K562 (cell line): ENCODE results near the gene ANO2. TPM values are rescaled to one million over a fixed set of nuclear protein-coding genes. Genes with fewer than 3 reads are reported as not detected.

ENCODE experiments used
- ATAC-seq: fragments of 200-7000 bp; cut with Tn5 transposase; 3 replicates; pipeline ENCODE4 v1.9.1; 2020; ENCODE audit warnings: moderate library complexity
- BruUV-seq: library from RNA; stranded (reverse); fragments of 400-500 nt; replicated peaks from 2 replicates; lab custom pipeline; 2021; lab: Mats Ljungman, UMichigan
- CTCF ChIA-PET: fragments of 300-600 bp; formaldehyde crosslinking; extraction: SDS; loops from one replicate; lab custom pipeline; 2021; ENCODE audit warnings: low intra/inter-chr PET ratio; lab: Yijun Ruan, JAX
- POLR2A ChIA-PET: fragments of 300-600, 350-650 bp; sonication (Branson Sonifier 250); formaldehyde crosslinking; extraction: SDS; loops from one replicate; lab custom pipeline; 2021; ENCODE audit warnings: antibody characterized with exemption, inconsistent platforms; lab: Yijun Ruan, JAX
- DNase-seq, 4 experiments: peaks; one replicate each; pipeline versions ENCODE4 v3.0.0 to v3.0.0-alpha.2; 2011 to 2018; ENCODE audit warnings: low spot score in 3 of 4, mixed read lengths in 3 of 4; ENCODE audit errors: extremely low read depth in 1 of 4
- FAIRE-seq: peaks from 2 replicates; lab custom pipeline; 2011; peaks lifted over from hg19 to GRCh38; lab: Jason Lieb, UNC
- H2AFZ ChIP-seq: 2 replicates; pipeline ENCODE4 v1.6.0; 2011; ENCODE audit warnings: low read depth, low read length, control low read depth, inconsistent platforms
- H3K27ac ChIP-seq: fragments of 200-600 bp; 3 replicates; pipeline ENCODE4 v1.8.0; 2011; ENCODE audit warnings: low read depth, mild to moderate bottlenecking, control low read depth, inconsistent platforms, low read length, moderate library complexity, mixed read lengths; ENCODE audit errors: extremely low read depth
- H3K27me3 ChIP-seq, 2 experiments: fragments of 300-600 bp in 1 of 2; 2 replicates in 1 of 2; 3 replicates in 1 of 2; pipeline versions ENCODE4 v1.6.0 to v1.8.0; 2011; ENCODE audit warnings: inconsistent platforms in 2 of 2, low read length in 2 of 2, mild to moderate bottlenecking in 1 of 2, mixed read lengths in 1 of 2, moderate library complexity in 1 of 2; ENCODE audit not compliant: control insufficient read depth in 2 of 2, insufficient read depth in 2 of 2
- H3K36me3 ChIP-seq: fragments of 300-600 bp; 3 replicates; pipeline ENCODE4 v1.8.0; 2011; ENCODE audit warnings: mild to moderate bottlenecking, low read length, inconsistent platforms; ENCODE audit not compliant: control insufficient read depth, insufficient read depth
- H3K4me1 ChIP-seq, 2 experiments: fragments of 200-600 bp in 1 of 2; replicated peaks in 1 of 2; 2 replicates in 1 of 2; 3 replicates in 1 of 2; pipeline versions ENCODE4 v1.5.1 to v1.8.0; 2011; ENCODE audit warnings: inconsistent platforms in 2 of 2, low read length in 2 of 2, mild to moderate bottlenecking in 1 of 2, mixed read lengths in 1 of 2, moderate library complexity in 1 of 2; ENCODE audit not compliant: control insufficient read depth in 2 of 2, insufficient read depth in 2 of 2
- H3K4me2 ChIP-seq: 2 replicates; pipeline ENCODE4 v1.6.1; 2011; ENCODE audit warnings: low read length, control low read depth, inconsistent platforms, mixed read lengths; ENCODE audit not compliant: insufficient read depth
- H3K4me3 ChIP-seq: fragments of 200-600 bp; sonication (generic), shearing (Covaris generic); 2 replicates; pipeline ENCODE4 v1.5.1; 2016; ENCODE audit warnings: control low read depth, inconsistent platforms
- H3K79me2 ChIP-seq: fragments of 200-600 bp; 3 replicates; pipeline ENCODE4 v1.8.0; 2011; ENCODE audit warnings: low read length, inconsistent platforms; ENCODE audit not compliant: control insufficient read depth, insufficient read depth
- H3K9ac ChIP-seq, 2 experiments: 2 replicates each; pipeline versions ENCODE4 v1.6.0 to v1.6.1; 2011; ENCODE audit warnings: low read depth in 2 of 2, low read length in 2 of 2, control low read depth in 1 of 2, inconsistent platforms in 1 of 2, mild to moderate bottlenecking in 1 of 2, mixed read lengths in 1 of 2; ENCODE audit not compliant: insufficient read depth in 1 of 2
- H3K9me1 ChIP-seq: one replicate; pipeline ENCODE4 v1.6.0; 2011; ENCODE audit warnings: inconsistent platforms, mild to moderate bottlenecking, low read length, moderate library complexity; ENCODE audit not compliant: control insufficient read depth, insufficient read depth
- H3K9me3 ChIP-seq: replicated peaks from 2 replicates; pipeline ENCODE4 v1.5.1; 2011; ENCODE audit warnings: low read depth, low read length, inconsistent platforms; ENCODE audit not compliant: control insufficient read depth, insufficient read depth
- H4K20me1 ChIP-seq: replicated peaks from 2 replicates; pipeline ENCODE4 v1.6.1; 2011; ENCODE audit warnings: low read length, inconsistent platforms, mixed read lengths; ENCODE audit not compliant: control insufficient read depth, insufficient read depth
- CREM ChIP-seq: IDR thresholded peaks from 2 replicates; pipeline ENCODE4 v1.6.1; 2014; ENCODE audit warnings: antibody characterized with exemption, low read depth
- DDX20 ChIP-seq: fragments of 450-650 bp; IDR thresholded peaks from 2 replicates; pipeline ENCODE4 v1.6.1; 2016; ENCODE audit warnings: missing genetic modification characterization, low read depth, mild to moderate bottlenecking, missing compliant biosample characterization, moderate library complexity
- DIDO1 ChIP-seq: fragments of 450-650 bp; IDR thresholded peaks from 2 replicates; pipeline ENCODE4 v1.6.1; 2016; ENCODE audit warnings: low read depth, missing biosample characterization, missing genetic modification characterization
- HIVEP1 ChIP-seq: fragments of 250-450 bp; sonication (Bioruptor Pico); IDR thresholded peaks from 2 replicates; pipeline ENCODE4 v1.4.0; 2020; ENCODE audit warnings: mild to moderate bottlenecking
- SPI1 ChIP-seq: IDR thresholded peaks from 2 replicates; pipeline ENCODE4 v1.6.1; 2011; ENCODE audit warnings: low read depth, low read length, control low read depth, borderline replicate concordance
- TRIM25 ChIP-seq: fragments of 450-650 bp; IDR thresholded peaks from 2 replicates; pipeline ENCODE4 v1.7.0; 2016; ENCODE audit warnings: borderline replicate concordance
- ZHX1 ChIP-seq: fragments of 150-350 bp; conservative IDR thresholded peaks from 2 replicates; pipeline ENCODE4 v1.6.1; 2014; ENCODE audit warnings: low read length
- ZNF764 ChIP-seq: fragments of 250-450 bp; sonication (Bioruptor Pico); IDR thresholded peaks from 2 replicates; pipeline ENCODE4 v1.4.0; 2020; ENCODE audit warnings: low read depth, mild to moderate bottlenecking, moderate library complexity
- WGBS: fragments of 100-300 bp; shearing (Covaris generic); methylation state at CpG from one replicate; pipeline ENCODE4 v1.1.6; 2016; ENCODE audit warnings: low coverage, mixed read lengths; ENCODE audit not compliant: insufficient coverage; ENCODE audit errors: missing lambda C conversion rate; 5-methylcytosine and 5-hydroxymethylcytosine counted together
- in situ Hi-C: fragments of 300-500 bp; cut with MboI; formaldehyde crosslinking; loops from 4 replicates; pipeline ENCODE4 v1.15.0; 2018; ENCODE audit warnings: inconsistent platforms, mixed read lengths
- intact Hi-C: fragments of 100-400 bp; cut with micrococcal nuclease; formaldehyde crosslinking; loops from 2 replicates; pipeline ENCODE4 v1.14.2; 2022
- polyA plus RNA-seq, 8 experiments: library from polyadenylated mRNA; depleted of rRNA in 4 of 8; stranded (reverse) in 5 of 8; unstranded in 3 of 8; fragments of >200 nt; fragmentation: Nextera tagmentation in 2 of 8; fragmentation: Illumina TruSeq in 1 of 8; extraction: Ambion mirVana in 2 of 8; extraction: Trizol in 1 of 8; gene quantifications; 2 replicates each; pipeline versions ENCODE4 v1.2.1 to v1.2.3, GENCODE V29; 2011 to 2014; ENCODE audit warnings: inconsistent platforms in 1 of 8, missing spikeins in 1 of 8
- total RNA-seq, 7 experiments: library from RNA; depleted of rRNA in 6 of 7; stranded (reverse); fragments of >200 nt in 6 of 7; fragmentation: Illumina TruSeq in 2 of 7; extraction: Trizol in 2 of 7; gene quantifications; 2 replicates each; pipeline versions ENCODE4 v1.2.1 to v1.2.3, GENCODE V29; 2011 to 2021; ENCODE audit warnings: low replicate concordance in 1 of 7
- TF ChIP-seq, protein P1 (sequence below): fragments of 450-650 bp; IDR thresholded peaks from 2 replicates; pipeline ENCODE4 v1.6.1; 2016; ENCODE audit warnings: borderline replicate concordance

Gene ANO2
- total and polyA plus RNA-seq, 9 of the 15 experiments (the other 6 are each of a cell fraction or from before 2014, with no cell fraction given) = 0.64 TPM; not detected in 8

DNA sequence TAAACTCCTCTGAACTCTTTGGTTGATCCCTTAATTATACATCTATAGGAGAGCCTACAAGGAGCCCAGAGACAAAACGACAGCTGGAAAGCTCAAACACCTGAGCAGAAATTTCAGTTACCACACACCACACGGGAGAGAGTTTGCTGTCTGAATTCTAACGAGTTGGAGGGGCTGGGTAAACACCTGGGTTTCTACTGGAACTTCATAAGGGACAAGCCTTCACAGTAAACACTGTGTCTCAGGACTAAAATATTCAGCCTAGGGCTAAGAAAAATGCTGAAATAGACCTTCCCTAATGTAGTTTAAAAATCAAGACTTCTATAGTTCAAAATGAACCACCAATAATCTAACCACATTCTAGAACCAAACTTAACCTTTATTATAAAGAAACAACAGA is 9.6 kb upstream of the ANO2 start (continued):
- TF ChIP-seq TRIM25 (no peak), CREM (no peak)

DNA sequence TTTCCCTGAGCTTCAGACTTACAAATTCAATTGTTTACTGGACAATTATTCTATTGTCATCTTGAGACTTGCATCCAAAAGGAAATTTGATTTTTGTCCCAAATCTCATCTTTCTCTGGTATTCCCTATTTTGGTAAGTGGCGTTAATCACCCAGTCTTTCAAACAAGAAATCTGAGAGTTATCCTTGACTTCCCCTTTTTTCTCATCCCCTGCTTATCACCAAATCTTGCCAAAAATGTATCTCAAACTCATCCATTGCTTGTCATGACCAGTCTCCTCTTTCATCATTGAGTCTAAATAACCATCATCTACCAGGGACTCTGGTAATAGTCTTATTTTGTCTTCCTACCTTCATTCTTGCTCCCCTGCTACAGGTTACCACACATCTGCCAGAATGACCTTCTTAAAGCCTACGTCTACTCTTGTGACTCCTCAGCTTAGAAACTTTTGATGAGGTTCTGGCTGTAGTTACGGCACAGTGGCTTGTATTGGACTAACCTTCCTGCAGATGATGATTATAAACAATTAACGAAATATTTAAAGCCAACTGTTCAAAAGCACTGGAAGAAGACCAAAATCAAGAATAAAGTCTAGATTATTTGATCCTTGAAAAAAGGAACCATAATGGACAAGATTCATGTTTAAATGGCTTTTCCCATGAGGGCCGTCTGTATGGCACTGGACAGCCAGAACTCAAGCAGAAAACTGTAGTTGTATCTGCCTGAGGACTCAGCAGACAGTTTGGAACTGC is 9.0 kb upstream of the ANO2 start:
- TF ChIP-seq SPI1 = peak; percentile 60
- TF ChIP-seq ZNF764 (CRISPR knock-in tag) = no peak
- TF ChIP-seq ZHX1 = no peak
- no peak for TF ChIP-seq HIVEP1 (CRISPR knock-in tag)
- TF ChIP-seq DIDO1 (tag) = no peak
- TF ChIP-seq, protein P1, sequence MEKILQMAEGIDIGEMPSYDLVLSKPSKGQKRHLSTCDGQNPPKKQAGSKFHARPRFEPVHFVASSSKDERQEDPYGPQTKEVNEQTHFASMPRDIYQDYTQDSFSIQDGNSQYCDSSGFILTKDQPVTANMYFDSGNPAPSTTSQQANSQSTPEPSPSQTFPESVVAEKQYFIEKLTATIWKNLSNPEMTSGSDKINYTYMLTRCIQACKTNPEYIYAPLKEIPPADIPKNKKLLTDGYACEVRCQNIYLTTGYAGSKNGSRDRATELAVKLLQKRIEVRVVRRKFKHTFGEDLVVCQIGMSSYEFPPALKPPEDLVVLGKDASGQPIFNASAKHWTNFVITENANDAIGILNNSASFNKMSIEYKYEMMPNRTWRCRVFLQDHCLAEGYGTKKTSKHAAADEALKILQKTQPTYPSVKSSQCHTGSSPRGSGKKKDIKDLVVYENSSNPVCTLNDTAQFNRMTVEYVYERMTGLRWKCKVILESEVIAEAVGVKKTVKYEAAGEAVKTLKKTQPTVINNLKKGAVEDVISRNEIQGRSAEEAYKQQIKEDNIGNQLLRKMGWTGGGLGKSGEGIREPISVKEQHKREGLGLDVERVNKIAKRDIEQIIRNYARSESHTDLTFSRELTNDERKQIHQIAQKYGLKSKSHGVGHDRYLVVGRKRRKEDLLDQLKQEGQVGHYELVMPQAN = no peak
- TF ChIP-seq DDX20 (tag) = no peak
- POLR2A ChIA-PET = interaction anchor here (1.4 kb wide), 1 partner anchor 17 kb away, joined by 3 read pairs; no protein-coding TSS in a partner anchor
- ATAC-seq (no peak), FAIRE-seq (no peak), DNase-seq (no peak)
- Histone ChIP-seq H3K27me3 (no peaks in the 10 kb centered on the region), H3K79me2 (no peaks in the 10 kb centered on the region), H3K4me1 (no peaks in the 10 kb centered on the region), H3K27ac (no peak overlapping the region), H3K4me2 (no peak overlapping the region), H2AFZ (no peak overlapping the region), H3K9me1 (no peaks in the 10 kb centered on the region), H3K9me3 (no peaks in the 10 kb centered on the region), H3K36me3 (no peaks in the 10 kb centered on the region), H3K4me3 (no peak overlapping the region), H3K9ac (no peak overlapping the region), H4K20me1 (no peaks in the 10 kb centered on the region)
- 0% methylated on average over 5 of the region's 5 CpGs for WGBS
- intact Hi-C loops (no loop called here), in situ Hi-C loops (no loop called here)
- CTCF ChIA-PET = interaction anchor here (0.6 kb wide), 1 partner anchor 64 kb away, joined by 3 read pairs; no protein-coding TSS in a partner anchor
- BruUV-seq = no TSS peak
